Measurements from ENCODE around the gene ANG. TPM values are rescaled to one million over a fixed set of nuclear protein-coding genes. Genes with fewer than 3 reads are reported as not detected.

Gene ANG
- total and polyA plus RNA-seq, 2 of the 8 experiments (the other 6 are each of a cell fraction or from before 2014, with no cell fraction given), result 2.2 to 4.6 TPM

- H3K4me2 ChIP-seq (ENCODE audit: insufficient read depth in 1 of 2, low read depth in 2 of 2, low read length in 2 of 2), result peak overlapping the region; percentile 81 to 95
- H3K9ac ChIP-seq (replicated peaks in 1 of 4; ENCODE audit: extremely low read depth in 1 of 4, low read depth in 3 of 4, low read length in 3 of 4), result peak overlapping the region in 2 of 4 experiments; percentile 8 to 28; a peak in 2 of 7 replicates
- peaks cover 8% of the 10 kb centered on the region for H3K23me2 ChIP-seq (ENCODE audit: low read depth, low read length)
- H3K56ac ChIP-seq (replicated peaks; ENCODE audit: insufficient read length, low read depth, low read length), result no peak overlapping the region
- peak overlapping the region; percentile 70 to 89 (median 84) for H3K4me3 ChIP-seq (ENCODE audit: extremely low read depth in 1 of 4, insufficient read depth in 2 of 4, low read depth in 3 of 4, low read length in 4 of 4)
- DNase-seq (ENCODE audit: low read depth in 1 of 2, low spot score in 2 of 2) (peak; percentile 96), FAIRE-seq (peak; percentile 85)
- no peak overlapping the region for H4K91ac ChIP-seq (replicated peaks; ENCODE audit: insufficient read length, low read length)
- ChIA-PET POLR2A (ENCODE audit: partially characterized antibody) (interaction anchor here (0.6 to 1.4 kb wide), 4 partner anchors 12 to 45 kb away, joined by 3 to 7 read pairs (median 3); partner anchors contain the start of gene RNASE4), CTCF (ENCODE audit: partially characterized antibody) (interaction anchor here (1.0 to 11.5 kb wide), 6 partner anchors 8 to 193 kb away, joined by 3 to 282 read pairs (median 8); partner anchors contain the start of genes ANG and RNASE4)
- no peak overlapping the region for H4K8ac ChIP-seq (ENCODE audit: extremely low read depth, insufficient read depth, low read length)
- H3K23ac ChIP-seq (ENCODE audit: insufficient read length), result no peak overlapping the region
- no peak overlapping the region for H3K18ac ChIP-seq (ENCODE audit: extremely low read depth, low read length)
- H3K79me1 ChIP-seq (ENCODE audit: low read depth, low read length), result no peaks in the 10 kb centered on the region
- no peak overlapping the region for H4K5ac ChIP-seq (ENCODE audit: insufficient read length, low read depth, low read length)
- H3K9me3 ChIP-seq (ENCODE audit: insufficient read depth in 2 of 2, low read depth in 1 of 2, low read length in 1 of 2), result no peaks in the 10 kb centered on the region
- WGBS, 2 experiments (ENCODE audit: extremely low coverage in 1 of 2, insufficient coverage in 1 of 2, insufficient read length in 1 of 2, insufficient replicate concordance in 2 of 2, low coverage in 1 of 2, low lambda C conversion rate in 2 of 2, missing lambda C conversion rate in 1 of 2), result 3% methylated on average over 29 of the region's 31 CpGs; no CpG with 5 or more reads in 1 of the 2 experiments
- H3K79me2 ChIP-seq (ENCODE audit: control insufficient read depth in 1 of 2, insufficient read depth in 2 of 2, low read length in 2 of 2), result no peaks in the 10 kb centered on the region
- H3K27ac ChIP-seq (ENCODE audit: low read depth, low read length), result no peak overlapping the region
- H3K27me3 ChIP-seq (replicated peaks in 1 of 4; ENCODE audit: control insufficient read depth in 3 of 4, extremely low read depth in 1 of 4, insufficient read depth in 3 of 4, low read length in 3 of 4), result peaks cover 0 to 3% (median 0%) of the 10 kb centered on the region in 4 experiments; a peak in 1 of 7 replicates
- H3K4me1 ChIP-seq (replicated peaks in 1 of 4; ENCODE audit: control insufficient read depth in 3 of 4, insufficient read depth in 4 of 4, low read length in 3 of 4), result peaks cover 0 to 1% (median under 1%) of the 10 kb centered on the region in 4 experiments; a peak in 4 of 7 replicates
- H4K20me1 ChIP-seq (replicated peaks in 1 of 2; ENCODE audit: control insufficient read depth in 1 of 2, insufficient read depth in 2 of 2, low read length in 2 of 2), result no peaks in the 10 kb centered on the region
- peak overlapping the region; percentile 97 for H2AFZ ChIP-seq (ENCODE audit: low read length)
- H2BK120ac ChIP-seq (replicated peaks; ENCODE audit: low read depth, low read length), result no peak overlapping the region
- no peak overlapping the region for H2BK12ac ChIP-seq (ENCODE audit: low read depth, low read length)
- no peaks in the 10 kb centered on the region for H3K36me3 ChIP-seq (ENCODE audit: control insufficient read depth in 2 of 4, insufficient read depth in 4 of 4, low read length in 3 of 4)
- H3K14ac ChIP-seq (ENCODE audit: insufficient read length), result no peak overlapping the region
- H3K4ac ChIP-seq (replicated peaks; ENCODE audit: insufficient read length, low read depth, low read length), result no peak overlapping the region
- no peak overlapping the region for H2BK20ac ChIP-seq (ENCODE audit: low read length)
- no peak overlapping the region for H2AK5ac ChIP-seq (ENCODE audit: low read depth, low read length)
- H2BK5ac ChIP-seq (ENCODE audit: low read depth, low read length), result 0 out of 2 replicates have a peak overlapping the region, but pooled peaks have one; percentile 26
- H2BK15ac ChIP-seq (ENCODE audit: low read length), result no peak overlapping the region
- TF ChIP-seq RBBP5 (IDR thresholded peaks at IDR 0.05; ENCODE audit: borderline replicate concordance, low read depth, low read length) (peak; percentile 62), SIRT6 (IDR thresholded peaks at IDR 0.05; ENCODE audit: low read length) (no peak), TAF7 (optimal IDR thresholded peaks at IDR 0.05; ENCODE audit: borderline replicate concordance, low read depth, low read length) (no peak), GTF2F1 (IDR thresholded peaks at IDR 0.05; ENCODE audit: borderline replicate concordance, low read depth, low read length) (no peak), SP2 (IDR thresholded peaks at IDR 0.05; ENCODE audit: low read length) (no peak), SUZ12 (IDR thresholded peaks at IDR 0.05; ENCODE audit: low read length) (no peak), HDAC2 (IDR thresholded peaks at IDR 0.05; ENCODE audit: borderline replicate concordance in 1 of 2, low read depth in 2 of 2, low read length in 2 of 2) (no peak), EZH2 (IDR thresholded peaks at IDR 0.05; ENCODE audit: low read depth, low read length, severe bottlenecking) (no peak), HDAC6 (IDR thresholded peaks at IDR 0.05; ENCODE audit: low read depth, low read length) (no peak), POU5F1 (IDR thresholded peaks at IDR 0.05; ENCODE audit: low read depth, low read length) (no peak)
- TF ChIP-seq, protein P1, sequence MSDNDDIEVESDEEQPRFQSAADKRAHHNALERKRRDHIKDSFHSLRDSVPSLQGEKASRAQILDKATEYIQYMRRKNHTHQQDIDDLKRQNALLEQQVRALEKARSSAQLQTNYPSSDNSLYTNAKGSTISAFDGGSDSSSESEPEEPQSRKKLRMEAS (IDR thresholded peaks at IDR 0.05), result 0 out of 2 replicates have a peak, but pooled peaks have one; percentile 6
Observed at GRCh38 chr14:20662968-20663732, 25.4 kb upstream of the ANG start.
